ENCODE measurements around the gene GAL. TPM values are rescaled to one million over a fixed set of nuclear protein-coding genes. Genes with fewer than 3 reads are reported as not detected.

GAL gene
- total RNA-seq, 1 experiment from 2014 or later = 65.2 TPM

- Histone ChIP-seq H2BK15ac (ENCODE audit: low read depth, low read length) (no peak overlapping the region), H3K4me2 (ENCODE audit: insufficient read depth, insufficient read length, low read length) (no peak overlapping the region), H3K23ac (ENCODE audit: insufficient read length, low read depth, low read length) (no peak overlapping the region), H3K79me1 (ENCODE audit: insufficient read depth, low read depth, low read length, poor library complexity, severe bottlenecking) (no peaks in the 10 kb centered on the region), H2BK20ac (ENCODE audit: low read depth, low read length, poor library complexity, severe bottlenecking) (no peak overlapping the region), H2BK5ac (ENCODE audit: insufficient read length, low read length) (no peak overlapping the region), H3K27ac (ENCODE audit: insufficient read length, low read depth, low read length) (no peak overlapping the region), H3K9me3 (ENCODE audit: control insufficient read depth, low read depth, low read length) (no peaks in the 10 kb centered on the region), H3K27me3 (ENCODE audit: insufficient read depth, low read length) (peaks cover 18% of the 10 kb centered on the region; the same call in 1 of the 2 replicates), H3K4me1 (ENCODE audit: insufficient read depth, low read length) (no peaks in the 10 kb centered on the region; the same call in 1 of the 2 replicates), H2AFZ (ENCODE audit: low read length) (no peak overlapping the region), H3T11ph (ENCODE audit: low read length) (no peak overlapping the region), H3K14ac (ENCODE audit: insufficient read depth, low read length) (no peak overlapping the region), H4K91ac (ENCODE audit: insufficient read length, low read depth, low read length) (no peak overlapping the region), H3K9ac (ENCODE audit: extremely low read depth, insufficient read length, low read length) (no peak overlapping the region), H2BK120ac (ENCODE audit: low read depth, low read length, poor library complexity, severe bottlenecking) (no peak overlapping the region), H2BK12ac (ENCODE audit: insufficient read length, low read depth, low read length) (no peak overlapping the region), H4K5ac (ENCODE audit: insufficient read length, low read depth, low read length) (no peak overlapping the region), H3K4ac (ENCODE audit: low read depth, low read length) (no peak overlapping the region), H3K79me2 (ENCODE audit: insufficient read depth, low read length) (no peaks in the 10 kb centered on the region), H2AK5ac (ENCODE audit: insufficient read length, low read length) (no peak overlapping the region), H3K18ac (ENCODE audit: insufficient read length, low read depth, low read length) (no peak overlapping the region), H4K20me1 (ENCODE audit: control insufficient read depth, insufficient read depth, insufficient read length) (no peaks in the 10 kb centered on the region), H3K56ac (ENCODE audit: insufficient read length, low read depth, low read length) (no peak overlapping the region), H4K8ac (replicated peaks; ENCODE audit: insufficient read length, low read depth, low read length) (no peak overlapping the region), H3K23me2 (ENCODE audit: insufficient read length, low read depth, low read length, poor library complexity, severe bottlenecking) (peaks cover 6% of the 10 kb centered on the region)
- Mint-ChIP-seq H3K27ac (no peak overlapping the region), H3K9me3 (no peaks in the 10 kb centered on the region), H3K27me3 (ENCODE audit: low read depth) (peaks cover 38% of the 10 kb centered on the region), H3K36me3 (ENCODE audit: insufficient read depth in 1 of 3, low read depth in 3 of 3) (peaks cover 3 to 51% (median 32%) of the 10 kb centered on the region in 3 experiments), H3K4me3 (no peak overlapping the region), H3K4me1 (peaks cover 30 to 35% of the 10 kb centered on the region in 2 experiments)
- WGBS (ENCODE audit: extremely low coverage, insufficient read length, low lambda C conversion rate) = no CpG with 5 or more reads among the region's 9 CpGs
- DNase-seq = no peak
- TF ChIP-seq, protein P1, sequence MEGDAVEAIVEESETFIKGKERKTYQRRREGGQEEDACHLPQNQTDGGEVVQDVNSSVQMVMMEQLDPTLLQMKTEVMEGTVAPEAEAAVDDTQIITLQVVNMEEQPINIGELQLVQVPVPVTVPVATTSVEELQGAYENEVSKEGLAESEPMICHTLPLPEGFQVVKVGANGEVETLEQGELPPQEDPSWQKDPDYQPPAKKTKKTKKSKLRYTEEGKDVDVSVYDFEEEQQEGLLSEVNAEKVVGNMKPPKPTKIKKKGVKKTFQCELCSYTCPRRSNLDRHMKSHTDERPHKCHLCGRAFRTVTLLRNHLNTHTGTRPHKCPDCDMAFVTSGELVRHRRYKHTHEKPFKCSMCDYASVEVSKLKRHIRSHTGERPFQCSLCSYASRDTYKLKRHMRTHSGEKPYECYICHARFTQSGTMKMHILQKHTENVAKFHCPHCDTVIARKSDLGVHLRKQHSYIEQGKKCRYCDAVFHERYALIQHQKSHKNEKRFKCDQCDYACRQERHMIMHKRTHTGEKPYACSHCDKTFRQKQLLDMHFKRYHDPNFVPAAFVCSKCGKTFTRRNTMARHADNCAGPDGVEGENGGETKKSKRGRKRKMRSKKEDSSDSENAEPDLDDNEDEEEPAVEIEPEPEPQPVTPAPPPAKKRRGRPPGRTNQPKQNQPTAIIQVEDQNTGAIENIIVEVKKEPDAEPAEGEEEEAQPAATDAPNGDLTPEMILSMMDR (conservative IDR thresholded peaks at IDR 0.05) = no peak
Observed at GRCh38 chr11:68687311-68687710, 3.0 kb downstream of the GAL start.
